Neutrophil (primary cell): ENCODE results near the gene PVALEF.

Source experiments
- H3K27ac ChIP-seq: fragments of 200-600 bp; sonication (generic); 2 replicates; pipeline ENCODE4 v1.5.1; 2016; ENCODE audit warnings: mild to moderate bottlenecking, moderate library complexity
- H3K27me3 ChIP-seq: fragments of 200-600 bp; sonication (generic); 2 replicates; pipeline ENCODE4 v1.6.0; 2016; ENCODE audit warnings: mild to moderate bottlenecking
- H3K36me3 ChIP-seq: fragments of 200-600 bp; sonication (generic); 2 replicates; pipeline ENCODE4 v1.5.1; 2017
- H3K4me1 ChIP-seq, 2 experiments: fragments of 200-600 bp in 1 of 2; sonication (generic) in 1 of 2; 1 replicate in 1 of 2; 2 replicates in 1 of 2; pipeline versions ENCODE4 v1.5.1 to v1.6.1; 2013 to 2016; ENCODE audit warnings: low read depth in 1 of 2, low read length in 1 of 2, mild to moderate bottlenecking in 1 of 2, moderate library complexity in 1 of 2; ENCODE audit not compliant: control insufficient read depth in 1 of 2, insufficient read depth in 1 of 2
- H3K4me3 ChIP-seq, 2 experiments: fragments of 200-600 bp in 1 of 2; sonication (generic) in 1 of 2; 1 replicate in 1 of 2; 2 replicates in 1 of 2; pipeline ENCODE4 v1.5.1; 2013 to 2016; ENCODE audit warnings: low read depth in 1 of 2, low read length in 1 of 2, mild to moderate bottlenecking in 1 of 2, moderate library complexity in 1 of 2
- H3K9me3 ChIP-seq: fragments of 200-600 bp; sonication (generic); 2 replicates; pipeline ENCODE4 v1.5.1; 2016
- TF ChIP-seq, protein P1 (sequence below): fragments of 200-600 bp; sonication (generic); IDR thresholded peaks from 2 replicates; pipeline ENCODE4 v1.5.1; 2016; ENCODE audit warnings: antibody characterized with exemption

PVALEF gene

DNA sequence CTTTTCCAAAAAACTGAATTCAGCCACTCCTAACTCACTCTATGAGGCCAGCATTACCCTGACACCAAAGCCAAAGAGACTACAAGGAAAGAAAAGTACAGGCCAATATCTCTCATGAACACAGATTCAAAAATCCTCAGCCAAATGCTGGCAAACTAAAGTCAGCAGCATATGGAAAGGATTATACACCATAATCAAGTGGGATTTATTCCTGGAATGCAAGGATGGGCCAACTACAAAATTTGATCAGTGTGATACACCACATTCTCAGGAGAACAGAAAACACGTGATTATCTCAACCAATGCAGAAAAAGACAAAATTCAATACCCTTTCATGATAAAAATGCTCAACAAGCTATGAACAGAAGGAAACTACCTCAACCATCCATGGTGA is 8.5 kb downstream of the PVALEF start:
- TF ChIP-seq, protein P1, sequence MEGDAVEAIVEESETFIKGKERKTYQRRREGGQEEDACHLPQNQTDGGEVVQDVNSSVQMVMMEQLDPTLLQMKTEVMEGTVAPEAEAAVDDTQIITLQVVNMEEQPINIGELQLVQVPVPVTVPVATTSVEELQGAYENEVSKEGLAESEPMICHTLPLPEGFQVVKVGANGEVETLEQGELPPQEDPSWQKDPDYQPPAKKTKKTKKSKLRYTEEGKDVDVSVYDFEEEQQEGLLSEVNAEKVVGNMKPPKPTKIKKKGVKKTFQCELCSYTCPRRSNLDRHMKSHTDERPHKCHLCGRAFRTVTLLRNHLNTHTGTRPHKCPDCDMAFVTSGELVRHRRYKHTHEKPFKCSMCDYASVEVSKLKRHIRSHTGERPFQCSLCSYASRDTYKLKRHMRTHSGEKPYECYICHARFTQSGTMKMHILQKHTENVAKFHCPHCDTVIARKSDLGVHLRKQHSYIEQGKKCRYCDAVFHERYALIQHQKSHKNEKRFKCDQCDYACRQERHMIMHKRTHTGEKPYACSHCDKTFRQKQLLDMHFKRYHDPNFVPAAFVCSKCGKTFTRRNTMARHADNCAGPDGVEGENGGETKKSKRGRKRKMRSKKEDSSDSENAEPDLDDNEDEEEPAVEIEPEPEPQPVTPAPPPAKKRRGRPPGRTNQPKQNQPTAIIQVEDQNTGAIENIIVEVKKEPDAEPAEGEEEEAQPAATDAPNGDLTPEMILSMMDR = no peak
- no peak overlapping the region for H3K27ac ChIP-seq
- H3K4me1 ChIP-seq = no peaks in the 10 kb centered on the region
- no peaks in the 10 kb centered on the region for H3K27me3 ChIP-seq
- no peaks in the 10 kb centered on the region for H3K9me3 ChIP-seq
- no peaks in the 10 kb centered on the region for H3K36me3 ChIP-seq
- no peak overlapping the region for H3K4me3 ChIP-seq

DNA sequence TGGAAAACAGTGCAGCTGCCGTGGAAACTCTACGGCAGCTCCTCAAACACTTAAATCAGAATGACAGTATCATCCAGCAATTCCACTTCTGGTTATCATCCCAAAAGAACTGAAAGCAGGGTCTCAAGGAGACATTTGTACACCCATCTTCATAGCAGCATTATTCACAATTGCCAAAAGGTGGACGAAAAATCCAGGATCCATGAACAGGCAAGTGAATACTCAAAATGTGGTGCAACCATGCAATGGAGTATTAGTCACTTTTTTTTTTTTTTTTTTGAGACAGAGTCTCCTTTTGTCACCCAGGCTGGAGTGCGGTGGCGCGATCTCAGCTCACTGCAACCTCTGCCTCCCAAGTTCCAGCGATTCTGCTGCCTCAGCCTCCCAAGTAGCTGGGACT is 11.4 kb downstream of the PVALEF start:
- no peaks in the 10 kb centered on the region for H3K27me3 ChIP-seq
- H3K9me3 ChIP-seq = no peaks in the 10 kb centered on the region
- no peaks in the 10 kb centered on the region for H3K4me1 ChIP-seq
- H3K4me3 ChIP-seq = no peak overlapping the region
- no peaks in the 10 kb centered on the region for H3K36me3 ChIP-seq
- TF ChIP-seq, protein P1 = no peak
- H3K27ac ChIP-seq = no peak overlapping the region

DNA sequence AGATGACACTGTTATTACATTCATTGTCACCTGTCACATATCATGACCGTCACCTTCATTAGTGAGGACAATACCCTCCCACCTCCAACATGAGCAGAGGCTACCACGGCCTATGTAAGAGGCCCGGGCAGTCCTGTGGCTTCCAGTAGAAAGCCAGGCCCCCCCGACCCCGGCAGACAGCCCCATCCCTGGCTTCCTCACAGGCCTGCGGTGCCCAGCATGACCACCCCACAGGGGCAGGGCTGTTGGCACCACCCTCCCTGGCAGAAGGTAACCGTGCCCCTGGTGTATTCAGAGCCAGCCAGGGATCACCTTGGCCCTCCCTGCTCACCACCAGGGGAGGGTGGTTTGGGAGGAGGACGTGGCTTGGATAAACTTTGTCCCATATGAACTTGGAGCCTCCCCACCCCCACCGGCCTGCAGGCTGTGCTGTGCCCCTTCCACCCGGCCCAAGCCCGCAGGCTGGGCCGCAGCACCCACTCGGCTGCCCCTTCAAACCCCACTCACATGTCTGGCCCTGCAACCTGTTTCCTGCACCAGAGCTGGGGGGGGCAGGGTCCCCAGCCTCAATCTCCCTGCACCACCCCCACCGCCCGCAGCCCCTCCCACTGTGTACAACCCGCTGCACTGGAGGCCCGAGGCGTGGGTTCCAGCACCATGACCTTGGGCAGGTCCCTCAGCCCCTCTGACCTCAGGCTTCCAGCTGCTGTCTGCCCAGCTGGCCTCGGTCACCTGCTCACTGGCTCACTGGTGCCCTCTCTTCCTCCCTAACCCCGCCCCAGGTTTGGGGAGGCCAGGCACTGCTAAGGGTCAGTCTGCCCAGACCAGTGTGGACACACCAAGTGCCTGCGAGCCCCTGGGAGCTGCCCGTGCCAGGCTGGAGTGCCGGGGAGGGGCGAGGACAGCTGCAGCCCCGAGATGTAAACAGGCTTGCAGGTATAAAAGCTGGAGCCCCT is 13.1 kb downstream of the PVALEF start:
- Histone ChIP-seq H3K27ac (no peak overlapping the region), H3K4me1 (no peaks in the 10 kb centered on the region), H3K27me3 (peaks cover 2% of the 10 kb centered on the region), H3K4me3 (no peak overlapping the region), H3K9me3 (no peaks in the 10 kb centered on the region), H3K36me3 (no peaks in the 10 kb centered on the region)
- TF ChIP-seq, protein P1 = no peak

DNA sequence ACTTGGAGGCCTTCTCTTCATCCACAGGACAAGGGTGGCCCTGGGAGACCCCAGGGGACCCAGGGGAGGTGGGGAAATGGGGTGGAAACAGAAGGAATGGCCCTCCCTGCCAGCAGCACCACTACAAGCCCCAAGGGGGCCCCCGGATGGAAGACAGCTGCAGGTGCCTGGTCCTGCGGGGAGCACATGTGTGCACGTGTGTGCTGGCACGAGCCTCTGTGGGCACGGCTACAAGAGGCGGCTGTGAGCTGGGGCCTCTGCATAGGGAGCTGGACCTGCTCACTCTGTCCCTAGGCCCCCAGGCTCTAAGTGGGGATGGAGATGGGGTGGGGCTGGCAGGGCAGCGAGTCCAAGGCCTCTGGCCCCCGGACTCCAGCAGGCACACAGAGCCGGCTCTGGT is 13.9 kb downstream of the PVALEF start:
- TF ChIP-seq, protein P1 = no peak
- Histone ChIP-seq H3K4me3 (no peak overlapping the region), H3K36me3 (no peaks in the 10 kb centered on the region), H3K9me3 (no peaks in the 10 kb centered on the region), H3K27me3 (peaks cover 10% of the 10 kb centered on the region), H3K4me1 (no peaks in the 10 kb centered on the region), H3K27ac (no peak overlapping the region)

DNA sequence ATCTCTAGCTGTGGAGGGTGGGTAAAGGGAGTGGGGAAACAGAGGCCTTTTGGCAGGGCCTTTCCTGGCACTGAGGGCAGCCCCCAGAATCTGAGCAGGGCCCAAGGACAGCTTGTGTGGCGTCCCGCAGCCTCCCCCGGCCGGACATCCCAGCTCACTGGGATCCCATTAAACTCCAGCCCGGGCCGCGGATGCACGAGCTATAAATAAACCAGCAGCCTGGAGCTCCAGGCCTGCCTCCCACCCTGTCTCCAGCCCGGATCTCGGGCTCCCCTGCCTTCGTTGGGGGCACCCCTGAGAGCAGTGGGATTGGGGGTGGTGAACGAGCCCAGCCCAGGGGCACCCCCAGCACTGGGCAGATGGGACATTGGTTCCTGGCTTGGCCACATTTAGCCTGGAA is 14.6 kb downstream of the PVALEF start:
- Histone ChIP-seq H3K4me3 (no peak overlapping the region), H3K36me3 (no peaks in the 10 kb centered on the region), H3K27me3 (peaks cover 16% of the 10 kb centered on the region), H3K4me1 (no peaks in the 10 kb centered on the region), H3K9me3 (no peaks in the 10 kb centered on the region), H3K27ac (no peak overlapping the region)
- TF ChIP-seq, protein P1 = no peak
